PFSK-1 (cell line): Measurements from ENCODE around the gene MPDZ.

Experiments used
- FOXP2 ChIP-seq: optimal IDR thresholded peaks from 2 replicates; pipeline ENCODE3; 2011; ENCODE audit warnings: borderline replicate concordance, control low read depth, inconsistent platforms; ENCODE audit not compliant: insufficient read depth; ENCODE audit errors: extremely low read length, extremely low read depth
- POLR2AphosphoS5 ChIP-seq: IDR thresholded peaks from 2 replicates; pipeline ENCODE4 v1.6.1; 2012; ENCODE audit warnings: low read depth, mild to moderate bottlenecking, control low read depth, low read length, moderate library complexity
- SIN3A ChIP-seq: IDR thresholded peaks from 2 replicates; pipeline ENCODE4 v1.6.1; 2012; ENCODE audit warnings: mild to moderate bottlenecking, low read length, moderate library complexity, borderline replicate concordance; ENCODE audit not compliant: insufficient read depth
- TAF1 ChIP-seq: IDR thresholded peaks from 2 replicates; pipeline ENCODE4 v1.6.1; 2012; ENCODE audit warnings: low read length, control low read depth, borderline replicate concordance; ENCODE audit not compliant: insufficient read depth
- TF ChIP-seq, protein P1 (sequence below), 2 experiments: IDR thresholded peaks; 2 replicates each; pipeline versions ENCODE4 v1.6.1 to v1.8.0; 2011 to 2012; ENCODE audit warnings: low read depth in 2 of 2, low read length in 2 of 2, control low read depth in 1 of 2, inconsistent platforms in 1 of 2, mild to moderate bottlenecking in 1 of 2, moderate library complexity in 1 of 2; ENCODE audit not compliant: insufficient read depth in 1 of 2

The MPDZ gene

GRCh38 chr9:13137426-13137825 lies 142.1 kb downstream of the MPDZ start:
- TF ChIP-seq, protein P1, sequence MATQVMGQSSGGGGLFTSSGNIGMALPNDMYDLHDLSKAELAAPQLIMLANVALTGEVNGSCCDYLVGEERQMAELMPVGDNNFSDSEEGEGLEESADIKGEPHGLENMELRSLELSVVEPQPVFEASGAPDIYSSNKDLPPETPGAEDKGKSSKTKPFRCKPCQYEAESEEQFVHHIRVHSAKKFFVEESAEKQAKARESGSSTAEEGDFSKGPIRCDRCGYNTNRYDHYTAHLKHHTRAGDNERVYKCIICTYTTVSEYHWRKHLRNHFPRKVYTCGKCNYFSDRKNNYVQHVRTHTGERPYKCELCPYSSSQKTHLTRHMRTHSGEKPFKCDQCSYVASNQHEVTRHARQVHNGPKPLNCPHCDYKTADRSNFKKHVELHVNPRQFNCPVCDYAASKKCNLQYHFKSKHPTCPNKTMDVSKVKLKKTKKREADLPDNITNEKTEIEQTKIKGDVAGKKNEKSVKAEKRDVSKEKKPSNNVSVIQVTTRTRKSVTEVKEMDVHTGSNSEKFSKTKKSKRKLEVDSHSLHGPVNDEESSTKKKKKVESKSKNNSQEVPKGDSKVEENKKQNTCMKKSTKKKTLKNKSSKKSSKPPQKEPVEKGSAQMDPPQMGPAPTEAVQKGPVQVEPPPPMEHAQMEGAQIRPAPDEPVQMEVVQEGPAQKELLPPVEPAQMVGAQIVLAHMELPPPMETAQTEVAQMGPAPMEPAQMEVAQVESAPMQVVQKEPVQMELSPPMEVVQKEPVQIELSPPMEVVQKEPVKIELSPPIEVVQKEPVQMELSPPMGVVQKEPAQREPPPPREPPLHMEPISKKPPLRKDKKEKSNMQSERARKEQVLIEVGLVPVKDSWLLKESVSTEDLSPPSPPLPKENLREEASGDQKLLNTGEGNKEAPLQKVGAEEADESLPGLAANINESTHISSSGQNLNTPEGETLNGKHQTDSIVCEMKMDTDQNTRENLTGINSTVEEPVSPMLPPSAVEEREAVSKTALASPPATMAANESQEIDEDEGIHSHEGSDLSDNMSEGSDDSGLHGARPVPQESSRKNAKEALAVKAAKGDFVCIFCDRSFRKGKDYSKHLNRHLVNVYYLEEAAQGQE (IDR thresholded peaks at IDR 0.05; ENCODE audit: insufficient read depth in 1 of 2, low read depth in 2 of 2, low read length in 2 of 2): no peak
- TF ChIP-seq SIN3A (no peak), FOXP2 (no peak), POLR2AphosphoS5 (no peak), TAF1 (no peak)

- no peak for TF ChIP-seq POLR2AphosphoS5
- TF ChIP-seq FOXP2: no peak
- no peak for TF ChIP-seq TAF1
- no peak for TF ChIP-seq SIN3A
- TF ChIP-seq, protein P1 (IDR thresholded peaks at IDR 0.05; ENCODE audit: insufficient read depth in 1 of 2, low read depth in 2 of 2, low read length in 2 of 2): no peak
Measured at GRCh38 chr9:13131991-13132390, 147.5 kb downstream of the MPDZ start.

DNA sequence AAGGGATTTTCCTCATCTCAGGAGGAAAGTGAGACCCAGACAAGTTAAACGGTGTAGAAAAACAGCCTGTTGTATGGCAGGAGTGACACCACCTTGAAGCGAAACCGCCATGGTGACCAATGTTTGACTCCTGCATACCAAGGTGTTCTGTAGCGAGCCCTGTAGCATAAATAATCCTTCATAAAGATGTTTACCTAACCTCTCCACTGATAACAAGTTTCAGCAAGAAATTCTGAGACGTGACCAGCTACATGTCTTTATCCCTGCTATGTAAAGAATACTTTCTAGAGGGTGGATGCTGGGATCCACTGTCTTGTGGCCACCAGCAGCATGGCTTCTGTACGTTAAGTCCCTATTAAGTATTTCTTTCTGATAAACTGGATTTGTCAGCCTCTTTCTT lies 148.1 kb downstream of the MPDZ start:
- TF ChIP-seq POLR2AphosphoS5 (no peak), SIN3A (no peak), TAF1 (no peak)
- TF ChIP-seq, protein P1 (IDR thresholded peaks at IDR 0.05; ENCODE audit: insufficient read depth in 1 of 2, low read depth in 2 of 2, low read length in 2 of 2): no peak

DNA sequence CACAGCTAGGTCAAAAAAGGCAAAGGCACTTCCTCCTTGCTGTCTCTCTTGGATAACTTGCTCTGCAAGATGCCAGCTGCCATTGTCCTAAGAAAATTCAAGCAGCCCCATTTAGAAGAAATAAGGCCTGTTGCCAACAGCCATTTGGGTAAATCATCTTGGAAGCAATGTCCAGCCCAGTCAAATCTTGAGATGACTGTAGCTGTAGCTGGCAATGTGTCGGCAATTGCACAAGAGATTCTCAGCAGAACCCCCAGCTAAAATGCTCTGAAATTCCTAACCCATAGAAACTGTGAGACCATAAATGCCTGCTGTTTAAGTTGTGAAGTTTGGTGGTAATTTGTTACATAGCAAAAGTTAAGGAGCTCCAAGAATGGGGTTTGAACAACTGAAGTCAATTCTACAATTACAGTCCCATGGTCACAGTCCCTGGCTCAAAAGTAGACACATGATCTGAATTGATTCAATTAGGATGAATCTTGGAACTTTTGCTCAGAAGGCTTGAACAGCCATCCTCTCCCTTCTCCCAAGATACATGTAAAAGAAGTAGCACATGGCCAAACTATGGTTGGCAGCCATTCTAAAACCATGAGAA lies 151.1 kb downstream of the MPDZ start:
- TF ChIP-seq TAF1: no peak
- no peak for TF ChIP-seq FOXP2
- TF ChIP-seq SIN3A: no peak
- TF ChIP-seq, protein P1 (IDR thresholded peaks at IDR 0.05; ENCODE audit: insufficient read depth in 1 of 2, low read depth in 2 of 2, low read length in 2 of 2): no peak
- TF ChIP-seq POLR2AphosphoS5: no peak

- TF ChIP-seq SIN3A (no peak), TAF1 (no peak), FOXP2 (no peak), POLR2AphosphoS5 (no peak)
- TF ChIP-seq, protein P1 (IDR thresholded peaks at IDR 0.05; ENCODE audit: insufficient read depth in 1 of 2, low read depth in 2 of 2, low read length in 2 of 2): no peak
Measured at GRCh38 chr9:13127131-13127530, 152.4 kb downstream of the MPDZ start.
